NOMO-1 (cell line): ENCODE results near the gene LPP.
A peak's percentile ranks its signal among the peaks of the same experiment; 100 is the strongest.

Source experiments
- DNase-seq, 2 experiments: peaks; one replicate each; lab custom pipeline; 2025; ENCODE audit not compliant: unreplicated experiment in 2 of 2; lab: John Stamatoyannopoulos, UW

LPP gene

DNA sequence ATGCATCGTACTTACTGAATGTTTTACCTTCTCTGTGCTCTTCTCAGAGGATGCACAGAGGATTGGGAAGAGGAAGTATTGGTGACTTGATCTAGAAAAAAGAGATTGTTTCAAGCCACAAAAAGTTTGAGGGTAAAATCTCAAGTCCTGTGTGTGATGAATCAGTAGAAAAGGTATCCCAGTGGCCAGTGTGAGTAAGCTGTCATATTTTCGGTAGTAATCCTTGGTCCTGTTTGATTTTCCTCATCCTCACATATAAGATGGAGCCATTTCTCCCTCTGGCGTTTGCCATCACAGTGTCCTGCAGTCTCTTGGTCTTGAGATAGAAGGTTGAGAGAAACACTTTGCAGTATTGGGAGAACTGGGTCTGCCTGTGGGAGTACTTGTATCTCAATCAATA is 166.8 kb downstream of the LPP start:
- no peak for DNase-seq

DNA sequence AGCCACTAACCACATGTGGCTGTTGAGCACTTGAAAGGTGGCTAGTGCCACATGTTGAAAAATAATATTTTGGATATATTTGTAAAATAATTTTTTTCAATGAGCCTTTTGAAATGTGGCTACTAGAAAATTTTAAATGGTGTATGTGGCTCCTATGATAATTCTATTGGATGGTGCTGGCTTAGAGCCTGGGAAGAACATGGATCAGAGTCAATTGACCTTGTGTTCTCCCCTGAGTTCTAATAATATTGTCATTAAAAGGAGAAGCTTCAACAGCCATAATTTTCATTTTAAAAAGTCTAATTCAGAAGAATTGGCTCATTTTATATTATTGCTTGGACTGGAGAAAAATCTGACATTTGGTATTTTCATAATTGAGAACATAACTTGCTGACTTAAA is 167.3 kb downstream of the LPP start:
- no peak for DNase-seq

DNA sequence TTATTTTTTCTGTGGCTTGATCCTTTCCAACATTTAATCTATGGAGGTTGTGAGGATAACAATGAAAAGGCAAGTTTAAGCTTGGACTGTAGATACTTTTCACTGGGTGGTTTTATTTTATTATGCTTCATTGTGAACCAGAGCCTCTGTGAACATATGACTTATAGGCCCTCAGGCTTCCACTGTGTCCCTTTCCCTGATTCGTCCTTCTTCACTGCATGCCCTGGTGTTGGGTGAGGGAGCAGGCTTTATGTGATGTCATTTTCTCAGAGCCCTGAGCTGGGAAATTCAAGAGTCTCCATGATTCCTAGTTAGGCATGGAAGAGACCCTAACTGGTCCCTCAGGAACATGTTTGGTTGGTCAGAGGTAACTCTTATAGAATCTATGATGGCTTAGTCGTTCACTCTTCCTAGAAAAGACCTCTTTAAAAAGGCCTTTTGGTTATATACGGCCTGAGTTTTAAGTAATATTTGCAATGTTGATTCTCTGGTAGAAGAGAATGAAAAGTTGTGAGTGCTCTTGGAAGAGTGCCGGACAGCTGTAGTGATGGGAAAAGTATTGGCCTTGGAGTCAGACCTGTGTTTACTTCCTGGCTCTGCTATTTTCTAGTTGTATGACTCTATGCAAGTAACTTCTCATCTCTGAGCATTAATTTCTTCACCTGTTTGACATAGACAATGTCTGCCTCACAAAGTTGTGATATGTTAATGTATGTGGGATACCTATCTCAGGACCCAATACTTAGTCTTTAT is 168.4 kb downstream of the LPP start:
- no peak for DNase-seq

DNA sequence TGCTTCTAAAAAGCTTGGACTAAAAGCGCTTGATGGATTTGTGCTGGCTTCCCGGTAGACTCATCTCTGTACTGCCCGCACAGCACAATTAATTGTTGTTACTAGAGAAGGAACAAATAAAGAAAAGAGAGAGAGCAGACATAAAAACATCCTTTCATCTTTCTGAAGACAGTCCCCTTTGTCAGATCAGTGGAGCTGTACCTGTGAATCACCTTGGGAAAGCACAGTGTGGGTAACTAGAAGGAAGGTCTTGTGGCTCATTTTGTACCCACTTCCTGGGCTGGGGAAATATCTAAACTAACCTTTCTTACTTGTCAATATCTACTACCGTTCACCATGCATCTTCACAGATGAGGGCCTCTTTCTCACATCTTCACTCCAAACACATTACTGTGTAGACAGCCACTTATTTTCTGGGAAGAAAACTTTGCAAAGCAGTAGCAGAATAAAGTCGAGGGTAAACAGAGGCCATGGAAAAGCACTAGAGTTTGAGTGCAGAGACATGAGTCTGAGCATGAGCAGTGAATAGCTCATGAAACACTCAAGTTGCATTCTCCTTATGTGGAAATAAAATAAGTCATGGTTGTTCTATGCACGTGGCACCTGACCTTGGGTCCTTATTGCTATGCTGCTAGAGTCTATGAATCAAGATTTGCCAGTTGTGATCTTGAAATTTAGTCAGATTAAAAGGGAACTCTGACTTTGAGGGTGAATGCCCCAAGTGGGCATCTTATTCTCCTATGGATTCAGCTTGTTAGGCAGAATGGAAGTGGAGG is 169.3 kb downstream of the LPP start:
- DNase-seq = no peak

DNA sequence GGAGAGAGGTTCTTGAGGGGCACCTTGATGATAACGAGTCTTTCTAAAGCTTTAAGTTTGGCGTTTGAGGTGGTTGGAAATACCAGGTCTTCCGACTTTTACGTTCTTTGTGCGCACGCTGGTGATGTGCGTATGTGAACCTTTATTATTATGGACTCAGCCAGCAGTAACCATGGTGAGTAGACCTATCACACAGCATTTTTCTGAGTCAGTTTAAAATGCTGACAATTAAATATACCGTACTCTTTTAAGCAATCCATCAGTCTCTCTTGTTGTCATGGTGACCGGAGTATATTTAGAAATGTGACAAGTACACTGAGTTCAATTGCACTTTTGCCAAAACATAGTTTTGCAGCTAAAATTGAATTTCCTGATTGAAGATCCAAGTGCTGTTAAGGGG is 172.2 kb downstream of the LPP start:
- peak in 1 of 2 experiments; percentile 13 for DNase-seq

DNA sequence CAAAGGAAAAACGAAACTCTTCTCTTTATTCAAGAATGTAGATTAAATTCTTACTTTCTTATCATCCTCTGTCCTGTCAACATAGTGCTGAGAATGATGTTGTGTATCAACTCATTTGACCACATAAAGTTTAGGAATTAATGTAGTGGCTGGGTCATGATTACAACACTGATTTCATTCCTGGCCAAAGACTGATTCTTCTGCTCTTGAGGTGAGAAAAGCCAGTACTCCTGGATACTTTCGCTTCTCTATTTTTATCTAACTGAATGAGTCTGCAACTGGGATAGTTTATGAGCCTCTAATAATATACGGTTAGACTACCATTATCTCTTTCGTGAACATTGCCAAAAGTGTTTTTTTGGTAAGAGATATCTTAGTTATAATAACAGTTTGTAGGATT is 173.0 kb downstream of the LPP start:
- peak; percentile 48 to 92 for DNase-seq

DNA sequence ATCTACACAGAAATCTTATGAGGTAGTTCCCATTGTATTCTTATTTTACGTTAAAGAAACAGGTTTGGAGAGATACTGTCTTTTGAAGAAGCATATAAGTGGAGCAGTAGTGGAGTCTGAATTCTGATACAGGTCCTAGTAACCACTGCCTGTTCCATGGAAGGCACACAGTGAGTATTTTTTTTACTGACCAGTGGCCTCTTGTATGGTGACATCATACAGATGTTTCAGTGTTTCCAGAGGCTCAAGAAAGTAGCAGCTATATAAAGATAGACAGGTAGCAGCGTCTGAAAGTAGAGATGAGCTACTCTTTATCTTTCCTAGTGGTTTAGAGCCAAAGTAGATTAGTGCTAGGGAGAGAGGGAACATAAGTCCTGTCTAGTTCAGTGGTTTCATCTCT is 173.5 kb downstream of the LPP start:
- DNase-seq = no peak

DNA sequence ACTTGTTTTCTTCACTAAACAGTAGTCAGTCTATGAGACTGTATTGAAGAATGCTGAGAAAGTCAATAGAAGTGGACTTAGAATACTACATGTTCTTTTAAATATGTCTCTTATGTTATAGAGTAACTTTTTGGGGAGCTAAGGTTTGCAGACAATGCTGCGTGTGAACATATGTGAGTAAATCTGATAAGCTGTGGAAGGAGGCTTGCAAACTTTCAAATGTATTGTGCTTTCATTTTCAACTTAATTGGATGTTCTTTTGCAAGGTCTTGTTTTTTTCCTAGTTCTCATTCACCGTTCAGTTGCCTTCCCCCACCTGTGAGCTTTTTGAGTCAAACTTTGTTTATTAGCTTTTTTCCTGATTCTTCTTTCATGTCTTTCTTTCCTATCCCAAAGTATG is 176.2 kb downstream of the LPP start:
- DNase-seq = no peak

DNA sequence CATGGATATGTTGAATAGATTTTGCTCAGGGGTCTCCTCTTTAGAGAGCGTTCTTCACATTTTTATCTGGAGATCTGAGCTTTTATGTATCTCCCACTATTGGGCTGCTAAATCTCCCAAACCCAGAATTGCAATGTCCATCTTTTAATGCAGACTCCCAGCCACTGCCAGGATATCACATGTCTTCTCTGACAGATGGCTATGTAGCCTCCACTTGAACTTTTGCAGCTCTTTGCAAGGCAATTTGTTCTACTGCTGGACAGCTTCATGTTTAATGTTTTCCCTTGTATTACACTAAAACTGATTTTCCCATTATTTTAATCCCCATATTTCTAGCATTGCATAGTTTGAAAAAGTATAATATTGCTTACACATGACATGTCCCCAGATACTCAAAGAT is 177.2 kb downstream of the LPP start:
- no peak for DNase-seq

DNA sequence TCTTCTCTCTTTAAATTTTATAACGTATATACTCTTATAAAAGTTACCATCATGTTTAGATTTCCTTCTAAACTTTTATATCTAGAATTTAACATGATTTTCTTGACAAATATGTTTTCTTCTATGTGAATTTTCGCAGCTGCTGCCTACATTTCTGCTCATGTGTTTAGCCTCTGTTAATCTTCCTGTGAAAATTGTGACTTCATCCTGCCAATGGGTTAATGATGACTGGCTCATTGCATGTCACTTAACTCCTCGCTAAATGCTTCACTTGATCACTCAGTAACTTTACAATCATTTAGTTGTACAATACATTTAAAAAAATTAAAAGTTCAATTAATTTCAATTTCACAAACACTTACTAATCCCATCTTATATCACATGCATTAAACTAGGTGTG is 178.1 kb downstream of the LPP start:
- DNase-seq = no peak

DNA sequence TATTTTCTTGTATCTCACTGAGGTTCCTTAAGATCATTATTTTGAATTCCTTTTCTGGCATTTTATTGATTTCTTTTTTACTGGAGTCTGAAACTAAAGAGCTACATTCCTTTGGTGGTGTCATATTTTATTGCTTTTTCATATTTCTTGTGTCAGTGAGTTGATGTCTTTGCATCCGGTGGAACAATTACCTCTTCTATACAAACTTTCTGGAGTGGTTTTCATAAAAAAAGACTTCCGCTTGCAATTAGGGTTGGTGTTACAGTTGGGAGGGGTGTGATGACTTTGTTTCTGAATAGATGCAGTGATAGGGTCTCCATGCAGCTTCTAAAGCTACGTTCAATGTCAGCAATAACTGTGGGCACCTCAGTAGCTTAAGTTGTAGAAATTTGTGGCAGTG is 181.7 kb downstream of the LPP start:
- peak; percentile 39 to 66 for DNase-seq

DNA sequence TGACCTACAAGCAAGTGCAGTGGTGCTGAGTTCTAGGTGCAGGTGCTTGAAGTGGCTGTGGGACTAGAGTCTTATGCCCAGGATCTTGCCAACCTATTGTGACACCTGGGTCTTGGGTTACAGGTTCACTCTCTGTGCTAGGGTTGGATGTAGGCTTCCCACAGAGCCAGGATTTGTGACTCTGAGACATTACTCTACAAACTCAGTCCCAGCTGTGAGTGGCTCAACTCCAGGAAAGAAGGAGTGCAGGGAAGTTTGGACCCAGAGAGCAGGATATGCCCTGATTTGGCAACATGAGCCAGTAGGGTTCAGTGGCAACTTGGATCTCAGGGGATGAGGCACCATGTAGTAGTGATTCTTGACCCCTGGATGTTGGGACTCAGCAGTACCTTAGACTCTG is 182.2 kb downstream of the LPP start:
- DNase-seq = no peak

DNA sequence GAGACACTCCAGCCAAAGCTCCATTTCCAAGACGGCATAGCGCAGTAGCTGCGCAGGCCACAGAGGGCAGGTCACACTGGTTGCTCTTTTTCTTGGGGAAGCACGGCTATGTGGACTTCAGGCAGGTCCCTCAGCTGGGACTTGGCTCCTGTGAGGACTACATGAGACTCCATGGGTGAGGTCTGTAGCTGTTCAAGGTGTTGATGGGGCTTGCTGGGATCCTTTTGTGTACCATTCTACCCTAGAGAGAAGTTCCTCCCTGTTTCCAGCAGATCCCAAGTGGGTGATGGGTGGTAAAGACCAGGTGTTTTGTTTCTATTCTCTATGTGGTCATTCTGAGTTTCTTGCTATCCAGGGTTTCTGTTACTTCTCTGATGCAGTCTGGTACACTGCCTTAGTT is 183.3 kb downstream of the LPP start:
- DNase-seq = no peak

DNA sequence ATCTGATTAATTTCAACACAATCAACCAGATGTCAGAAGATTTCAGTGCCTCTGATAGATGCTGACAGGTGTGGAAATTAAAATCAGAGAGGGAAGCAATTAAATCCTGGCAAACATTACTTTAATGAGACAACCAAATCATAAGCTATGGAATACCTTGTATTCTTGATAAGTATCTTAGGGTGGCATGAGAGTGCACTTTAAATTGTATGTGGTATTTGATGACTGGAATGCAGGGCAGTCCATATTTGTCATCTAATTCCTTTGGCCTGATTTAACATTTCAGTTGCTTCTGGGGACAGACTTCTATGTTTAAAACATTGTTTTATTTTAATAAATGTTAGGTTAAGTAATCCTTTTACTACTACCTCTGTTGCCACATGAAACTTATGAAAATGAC is 184.1 kb downstream of the LPP start:
- DNase-seq = no peak

DNA sequence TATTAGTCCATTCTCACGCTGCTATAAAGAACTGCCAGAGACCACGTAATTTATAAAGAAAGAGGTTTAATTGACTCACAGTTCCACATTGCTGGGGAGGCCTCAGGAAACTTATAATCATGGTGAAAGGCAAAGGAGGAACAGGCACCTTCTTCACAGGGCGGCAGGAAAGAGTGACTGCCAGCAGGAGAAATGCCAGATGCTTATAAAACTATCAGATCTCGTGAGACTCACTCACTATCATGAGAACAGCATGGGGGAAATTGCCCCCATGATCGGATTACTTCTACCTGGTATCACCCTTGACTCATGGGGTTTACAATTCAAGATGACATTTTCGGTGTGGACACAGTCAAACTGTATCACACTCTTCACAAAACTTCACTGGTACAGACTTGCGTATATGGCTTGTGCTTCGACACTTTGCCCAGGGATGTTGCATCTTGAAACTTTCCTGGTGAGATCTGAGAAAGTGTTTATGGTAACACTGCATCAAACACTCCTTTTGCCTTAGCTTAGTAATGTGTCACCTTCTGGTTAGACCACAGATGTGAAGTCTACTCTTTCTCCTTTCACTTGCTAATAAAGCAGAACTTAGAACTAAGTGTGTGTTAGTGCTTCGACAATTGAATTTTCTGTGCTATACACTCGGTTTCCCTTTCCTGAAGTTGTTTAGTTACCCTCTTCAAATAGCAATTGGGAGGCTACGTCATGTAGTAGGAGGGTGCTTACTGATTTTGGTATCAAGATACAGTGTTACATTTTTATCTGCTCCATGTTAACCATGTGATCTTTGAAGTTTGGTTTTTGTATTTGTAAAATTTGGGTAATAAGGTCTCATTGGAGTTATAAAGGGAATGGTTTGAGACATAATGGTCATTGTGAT is 185.7 kb downstream of the LPP start:
- DNase-seq = no peak

DNA sequence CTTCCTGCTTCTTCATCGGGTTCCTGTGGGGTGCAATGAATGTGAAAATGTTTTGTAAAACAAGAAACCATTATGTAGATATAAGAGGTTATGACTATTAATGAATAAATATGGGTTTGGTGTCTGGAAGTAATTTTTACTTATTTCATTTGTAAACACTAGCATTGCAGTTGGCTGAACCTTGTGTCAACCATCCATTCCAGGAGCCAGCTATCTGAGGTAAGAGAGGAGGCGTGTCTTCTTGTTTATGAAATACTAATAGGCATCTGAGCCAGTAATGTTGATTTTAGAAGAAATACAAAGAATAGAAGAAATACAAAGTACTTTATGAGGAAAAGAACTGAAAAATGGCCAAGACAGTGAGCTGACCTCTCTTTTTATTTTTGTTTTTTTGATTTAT is 187.5 kb downstream of the LPP start:
- no peak for DNase-seq

DNA sequence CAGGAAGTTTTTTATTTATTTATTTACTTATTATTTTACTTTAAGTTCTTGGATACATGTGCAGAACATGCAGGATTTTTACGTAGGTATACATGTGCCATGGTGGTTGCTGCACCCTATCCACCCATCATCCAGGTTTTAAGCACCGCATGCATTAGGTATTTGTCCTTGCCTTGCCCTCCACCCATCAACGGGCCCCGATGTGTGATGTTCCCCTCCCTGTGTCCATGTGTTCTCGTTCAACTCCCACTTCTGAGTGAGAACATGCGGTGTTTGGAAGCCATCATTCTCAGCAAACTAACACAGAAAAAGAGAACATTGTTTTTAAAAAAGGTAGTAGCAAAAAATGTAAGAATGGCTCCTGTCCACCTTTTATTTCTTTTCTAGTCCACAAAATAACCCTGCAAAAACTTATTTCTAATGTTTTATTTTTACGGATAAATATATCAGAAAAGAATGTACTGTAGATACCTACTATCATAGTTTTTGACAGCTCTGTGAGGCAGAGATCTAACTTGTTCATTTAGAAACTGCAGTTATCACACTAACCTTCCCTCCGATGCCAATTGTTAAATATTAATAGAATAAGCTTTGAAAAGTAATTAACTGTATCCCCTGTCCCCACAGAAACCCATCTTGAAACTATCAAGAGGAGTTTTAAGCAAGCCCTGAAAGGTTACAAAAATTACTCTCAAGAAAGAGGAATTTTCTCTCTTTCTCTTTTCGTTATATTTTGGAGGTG is 189.2 kb downstream of the LPP start:
- DNase-seq = no peak

DNA sequence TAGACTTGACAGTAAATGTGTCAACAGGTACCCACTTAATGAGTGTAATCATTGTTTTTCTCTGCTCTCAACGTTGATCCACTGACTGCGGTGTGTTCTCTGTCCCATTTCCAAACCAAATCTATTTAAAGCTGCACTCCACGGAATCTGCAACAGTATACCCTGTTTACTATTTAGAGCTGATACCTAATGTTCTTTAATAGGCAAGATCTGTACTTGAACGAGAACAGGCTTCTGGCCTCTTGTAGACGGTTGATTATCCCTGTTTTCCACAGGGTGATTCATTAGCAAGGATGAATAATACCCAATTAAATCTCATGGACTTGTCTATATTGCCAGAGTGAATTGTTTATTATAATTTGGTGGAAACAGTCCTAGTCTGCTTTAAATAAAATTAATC is 189.9 kb downstream of the LPP start:
- no peak for DNase-seq

DNA sequence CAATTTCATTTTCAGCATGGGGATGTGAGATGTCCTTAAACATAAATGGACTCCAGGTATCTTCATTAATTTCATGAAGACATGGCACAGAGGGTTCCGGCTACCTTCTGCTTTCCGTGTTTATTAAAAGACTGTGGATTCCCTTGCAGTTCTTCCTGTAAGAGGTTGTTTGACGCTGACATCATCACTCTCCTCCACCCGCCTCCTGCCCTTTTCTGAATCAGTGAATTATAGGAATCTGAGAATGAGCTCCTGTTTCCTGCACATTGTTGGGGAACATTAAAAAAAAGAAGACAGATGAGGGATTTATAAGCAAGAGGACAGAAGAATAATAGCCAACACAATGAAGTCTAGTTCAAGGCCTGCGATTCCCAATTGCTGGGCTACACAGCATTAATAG is 191.3 kb downstream of the LPP start:
- DNase-seq = no peak

DNA sequence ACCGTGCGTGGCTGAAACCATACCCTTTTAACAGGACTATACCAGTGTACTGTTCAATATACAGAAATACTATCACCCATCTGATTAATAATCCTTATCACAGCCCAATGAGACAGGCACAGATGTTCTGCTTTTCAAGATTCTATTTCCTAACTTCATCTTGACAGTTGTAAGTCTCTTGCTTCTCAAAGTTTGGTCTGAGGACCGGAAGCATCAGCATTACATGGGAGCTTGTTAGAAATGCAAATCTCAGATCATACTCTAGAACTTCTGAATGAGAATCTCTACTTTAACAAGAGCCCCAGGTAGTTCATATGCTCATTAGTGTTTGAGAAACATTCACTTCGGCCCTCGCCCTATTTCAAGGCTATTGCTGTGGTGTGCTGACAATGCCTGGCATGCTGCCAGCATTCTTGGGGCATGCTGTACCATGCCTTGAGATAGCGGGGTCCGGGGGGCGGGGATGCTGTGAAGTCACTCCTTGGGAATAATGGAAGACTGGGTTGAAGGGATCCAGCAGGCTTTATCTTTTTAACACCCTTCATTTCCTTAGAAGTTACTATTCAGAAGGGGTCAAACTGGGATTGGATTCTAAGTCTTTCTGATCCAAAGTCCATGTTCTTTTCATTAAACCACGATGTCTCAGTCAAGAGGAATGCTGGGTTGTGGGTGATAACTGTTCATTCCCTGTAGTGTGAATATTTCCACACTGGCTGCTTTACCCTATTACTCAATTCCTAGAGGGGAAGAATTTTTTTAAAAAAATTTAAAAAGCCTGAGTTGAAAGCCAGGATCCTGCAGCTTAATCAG is 194.7 kb downstream of the LPP start:
- peak; percentile 15 to 41 for DNase-seq
